HPDE6-E6E7 (cell line): ENCODE measurements around the gene SLAIN2.

Source experiments
- DNase-seq: peaks from one replicate; pipeline ENCODE4 v3.0.0; 2011; ENCODE audit warnings: missing footprints; ENCODE audit errors: extremely low spot score

Gene SLAIN2

GRCh38 chr4:48334236-48334635 lies 7.1 kb upstream of the SLAIN2 start:
- no peak for DNase-seq

GRCh38 chr4:48334900-48335384 lies 6.4 kb upstream of the SLAIN2 start:
- no peak for DNase-seq

GRCh38 chr4:48336146-48336870 lies 5.0 kb upstream of the SLAIN2 start:
- no peak for DNase-seq

GRCh38 chr4:48337731-48338130 lies 3.6 kb upstream of the SLAIN2 start:
- DNase-seq: no peak

GRCh38 chr4:48339642-48340041 lies 1.7 kb upstream of the SLAIN2 start:
- no peak for DNase-seq

GRCh38 chr4:48340276-48340964 lies 909 bp upstream of the SLAIN2 start:
- no peak for DNase-seq

GRCh38 chr4:48341776-48342605 lies 662 bp downstream of the SLAIN2 start:
- no peak for DNase-seq

- DNase-seq: no peak
These were observed 1.2 kb downstream of the SLAIN2 start for GRCh38 chr4:48342606-48342880.

- DNase-seq: no peak
These were observed 1.7 kb downstream of the SLAIN2 start for GRCh38 chr4:48343035-48343434.

- no peak for DNase-seq
These were observed 2.2 kb downstream of the SLAIN2 start for GRCh38 chr4:48343551-48343950.

GRCh38 chr4:48345542-48345941 lies 4.2 kb downstream of the SLAIN2 start:
- no peak for DNase-seq

GRCh38 chr4:48346594-48346993 lies 5.3 kb downstream of the SLAIN2 start:
- DNase-seq: no peak

GRCh38 chr4:48347282-48347921 lies 6.1 kb downstream of the SLAIN2 start:
- DNase-seq: no peak

GRCh38 chr4:48350871-48351270 lies 9.5 kb downstream of the SLAIN2 start:
- DNase-seq: no peak

- DNase-seq: no peak
These were observed 11.5 kb downstream of the SLAIN2 start for GRCh38 chr4:48352793-48353192.

- DNase-seq: no peak
These were observed 15.0 kb downstream of the SLAIN2 start for GRCh38 chr4:48356355-48356754.

- no peak for DNase-seq
These were observed 19.1 kb downstream of the SLAIN2 start for GRCh38 chr4:48360285-48361011.

GRCh38 chr4:48361012-48361400 lies 19.7 kb downstream of the SLAIN2 start:
- DNase-seq: no peak

- DNase-seq: no peak
These were observed 25.3 kb downstream of the SLAIN2 start for GRCh38 chr4:48366611-48367010.

GRCh38 chr4:48367016-48367415 lies 25.7 kb downstream of the SLAIN2 start:
- DNase-seq: no peak

- no peak for DNase-seq
These were observed 27.1 kb downstream of the SLAIN2 start for GRCh38 chr4:48368389-48368788.

GRCh38 chr4:48369248-48369647 lies 27.9 kb downstream of the SLAIN2 start:
- no peak for DNase-seq
